Activated naive CD4-positive, alpha-beta T cell treated with anti-CD3 and anti-CD28 coated beads for 36 hours (primary cell): ENCODE results near the gene NOLC1. TPM values are rescaled to one million over a fixed set of nuclear protein-coding genes. Genes with fewer than 3 reads are reported as not detected.
A peak's percentile ranks its signal among the peaks of the same experiment; 100 is the strongest.
"Not testable (repeated sequence)": the region's sequence is repeated elsewhere in the genome, so short reads cannot be mapped to it uniquely, and the experiment has no call there.

Experiments
- CTCF ChIA-PET: fragments of 350-600 bp; sonication (Branson Sonifier 250); formaldehyde crosslinking; loops from one replicate; lab custom pipeline; 2021; ENCODE audit warnings: antibody characterized with exemption; lab: Charles Lee
- DNase-seq: peaks from one replicate; pipeline ENCODE4 v3.0.0-alpha.2; 2020
- H3K27ac Mint-ChIP-seq: one replicate; pipeline ENCODE4 v1.8.0; 2021; ENCODE audit warnings: mild to moderate bottlenecking, mixed read lengths
- H3K27me3 Mint-ChIP-seq: one replicate; pipeline ENCODE4 v1.8.0; 2021; ENCODE audit warnings: low read depth, mixed read lengths
- H3K36me3 Mint-ChIP-seq: one replicate; pipeline ENCODE4 v1.8.0; 2021; ENCODE audit warnings: low read depth, mixed read lengths
- H3K4me1 Mint-ChIP-seq: one replicate; pipeline ENCODE4 v1.8.0; 2021; ENCODE audit warnings: low read depth, mixed read lengths
- H3K4me3 Mint-ChIP-seq: one replicate; pipeline ENCODE4 v1.8.0; 2021; ENCODE audit warnings: mild to moderate bottlenecking, moderate library complexity, mixed read lengths
- H3K9me3 Mint-ChIP-seq: one replicate; pipeline ENCODE4 v1.8.0; 2021; ENCODE audit warnings: mixed read lengths
- intact Hi-C: fragments of 100-400 bp; cut with micrococcal nuclease; formaldehyde crosslinking; loops from one replicate; pipeline ENCODE4 v1.15.1; 2023
- total RNA-seq, 2 experiments: library from RNA; stranded (reverse); gene quantifications; one replicate each; pipeline ENCODE4 v1.2.3, GENCODE V29; 2021

Gene NOLC1
- total RNA-seq, 2 experiments from 2014 or later: 182 to 194 TPM

- Mint-ChIP-seq H3K4me1 (peaks cover 10% of the 10 kb centered on the region), H3K27me3 (no peaks in the 10 kb centered on the region), H3K27ac (no peak overlapping the region), H3K36me3 (peaks cover 7% of the 10 kb centered on the region), H3K4me3 (no peak overlapping the region), H3K9me3 (no peaks in the 10 kb centered on the region)
- intact Hi-C loops: loop anchor here (5.0 to 10.0 kb wide), 2 partner anchors 224 to 417 kb away; no protein-coding TSS in a partner anchor
- DNase-seq: no peak
- CTCF ChIA-PET: interaction anchor here (0.6 to 5.1 kb wide), 5 partner anchors 21 to 184 kb away, joined by 3 to 71 read pairs (median 4); partner anchors contain the start of gene ELOVL3
These were observed 15.7 kb downstream of the NOLC1 start for GRCh38 chr10:102167861-102168260.

DNA sequence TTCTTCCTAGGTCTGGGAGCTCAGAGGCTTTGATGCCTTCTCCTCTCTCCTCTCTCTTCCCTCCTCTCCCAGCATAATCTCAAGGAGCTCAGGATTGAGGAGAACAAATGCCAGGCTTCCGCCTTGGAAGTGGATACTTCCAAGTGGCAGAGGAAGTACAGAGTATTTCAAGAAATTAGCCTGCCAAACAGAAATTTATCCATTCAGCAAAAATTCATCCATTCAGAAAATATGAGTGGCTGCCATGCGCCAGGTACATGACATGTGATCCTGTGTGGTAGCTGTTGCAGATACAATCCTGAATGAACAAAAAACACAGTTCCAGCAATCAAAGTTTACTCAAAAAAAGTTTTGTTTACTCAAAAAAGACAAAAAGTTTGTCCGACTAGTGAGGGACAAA is 18.4 kb downstream of the NOLC1 start:
- Mint-ChIP-seq H3K9me3 (no peaks in the 10 kb centered on the region), H3K27ac (no peak overlapping the region), H3K4me3 (no peak overlapping the region), H3K4me1 (peaks cover 10% of the 10 kb centered on the region), H3K27me3 (no peaks in the 10 kb centered on the region), H3K36me3 (no peaks in the 10 kb centered on the region)
- DNase-seq: no peak
- intact Hi-C loops: no loop called here
- CTCF ChIA-PET: interaction anchor here (0.6 to 5.1 kb wide), 15 partner anchors 11 to 413 kb away, joined by 3 to 71 read pairs (median 5); partner anchors contain the start of genes ELOVL3 and GBF1

- H3K4me3 Mint-ChIP-seq: no peak overlapping the region
- no peaks in the 10 kb centered on the region for H3K36me3 Mint-ChIP-seq
- intact Hi-C loops: no loop called here
- peaks cover 10% of the 10 kb centered on the region for H3K4me1 Mint-ChIP-seq
- no peaks in the 10 kb centered on the region for H3K27me3 Mint-ChIP-seq
- H3K27ac Mint-ChIP-seq: no peak overlapping the region
- CTCF ChIA-PET: interaction anchor here (0.6 to 5.1 kb wide), 3 partner anchors 39 to 359 kb away, joined by 3 to 71 read pairs (median 4); no protein-coding TSS in a partner anchor
- H3K9me3 Mint-ChIP-seq: no peaks in the 10 kb centered on the region
- no peak for DNase-seq
These were observed 20.1 kb downstream of the NOLC1 start for GRCh38 chr10:102172288-102172687.

DNA sequence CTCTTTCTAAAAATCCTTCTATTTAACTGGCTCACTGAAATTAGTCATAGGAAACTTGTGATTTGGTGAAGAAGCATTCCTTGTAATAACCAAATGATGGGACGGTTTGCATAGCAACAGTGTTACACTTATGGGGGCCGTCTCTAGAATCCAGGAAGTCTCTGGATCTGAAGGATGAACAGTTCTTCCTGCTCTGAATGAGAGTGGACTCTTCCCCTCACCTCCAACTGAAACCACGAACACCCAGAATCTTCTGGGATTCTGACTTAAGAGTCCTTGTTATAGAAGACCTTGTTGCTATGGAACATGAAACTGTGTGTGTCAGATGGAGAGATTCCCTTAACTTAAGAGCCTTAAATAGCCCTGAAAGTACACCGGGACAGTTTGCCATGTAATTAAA is 23.2 kb downstream of the NOLC1 start:
- CTCF ChIA-PET: interaction anchor here (0.6 to 0.8 kb wide), 2 partner anchors 176 to 209 kb away, joined by 3 to 4 read pairs; no protein-coding TSS in a partner anchor
- no peaks in the 10 kb centered on the region for H3K27me3 Mint-ChIP-seq
- H3K9me3 Mint-ChIP-seq: no peaks in the 10 kb centered on the region
- intact Hi-C loops: no loop called here
- DNase-seq: no peak
- H3K36me3 Mint-ChIP-seq: no peaks in the 10 kb centered on the region
- no peak overlapping the region for H3K27ac Mint-ChIP-seq
- peaks cover 2% of the 10 kb centered on the region for H3K4me1 Mint-ChIP-seq
- H3K4me3 Mint-ChIP-seq: no peak overlapping the region

GRCh38 chr10:102184606-102185005 is 32.4 kb downstream of the NOLC1 start:
- no peak for DNase-seq
- H3K27me3 Mint-ChIP-seq: no peaks in the 10 kb centered on the region
- no peaks in the 10 kb centered on the region for H3K36me3 Mint-ChIP-seq
- CTCF ChIA-PET: interaction anchor here (0.6 kb wide), 1 partner anchor 539 kb away, joined by 3 read pairs; no protein-coding TSS in a partner anchor
- peaks cover 12% of the 10 kb centered on the region for H3K4me1 Mint-ChIP-seq
- H3K4me3 Mint-ChIP-seq: no peak overlapping the region
- no peak overlapping the region for H3K27ac Mint-ChIP-seq
- intact Hi-C loops: no loop called here
- H3K9me3 Mint-ChIP-seq: peaks cover 5% of the 10 kb centered on the region

GRCh38 chr10:102185272-102185671 is 33.1 kb downstream of the NOLC1 start:
- H3K4me3 Mint-ChIP-seq: no peak overlapping the region
- no peaks in the 10 kb centered on the region for H3K27me3 Mint-ChIP-seq
- CTCF ChIA-PET: interaction anchor here (0.6 to 1.0 kb wide), 3 partner anchors 15 to 538 kb away, joined by 3 to 7 read pairs (median 3); no protein-coding TSS in a partner anchor
- H3K4me1 Mint-ChIP-seq: peaks cover 15% of the 10 kb centered on the region
- peaks cover 5% of the 10 kb centered on the region for H3K9me3 Mint-ChIP-seq
- no peaks in the 10 kb centered on the region for H3K36me3 Mint-ChIP-seq
- H3K27ac Mint-ChIP-seq: no peak overlapping the region
- DNase-seq: no peak
- intact Hi-C loops: no loop called here

- no peaks in the 10 kb centered on the region for H3K36me3 Mint-ChIP-seq
- H3K4me3 Mint-ChIP-seq: no peak overlapping the region
- no peak for DNase-seq
- peaks cover 15% of the 10 kb centered on the region for H3K4me1 Mint-ChIP-seq
- H3K27me3 Mint-ChIP-seq: no peaks in the 10 kb centered on the region
- H3K27ac Mint-ChIP-seq: no peak overlapping the region
- CTCF ChIA-PET: interaction anchor here (0.7 to 1.0 kb wide), 2 partner anchors 15 to 398 kb away, joined by 3 to 7 read pairs; no protein-coding TSS in a partner anchor
- H3K9me3 Mint-ChIP-seq: peaks cover 5% of the 10 kb centered on the region
- intact Hi-C loops: no loop called here
These were observed 33.8 kb downstream of the NOLC1 start for GRCh38 chr10:102185811-102186527.

DNA sequence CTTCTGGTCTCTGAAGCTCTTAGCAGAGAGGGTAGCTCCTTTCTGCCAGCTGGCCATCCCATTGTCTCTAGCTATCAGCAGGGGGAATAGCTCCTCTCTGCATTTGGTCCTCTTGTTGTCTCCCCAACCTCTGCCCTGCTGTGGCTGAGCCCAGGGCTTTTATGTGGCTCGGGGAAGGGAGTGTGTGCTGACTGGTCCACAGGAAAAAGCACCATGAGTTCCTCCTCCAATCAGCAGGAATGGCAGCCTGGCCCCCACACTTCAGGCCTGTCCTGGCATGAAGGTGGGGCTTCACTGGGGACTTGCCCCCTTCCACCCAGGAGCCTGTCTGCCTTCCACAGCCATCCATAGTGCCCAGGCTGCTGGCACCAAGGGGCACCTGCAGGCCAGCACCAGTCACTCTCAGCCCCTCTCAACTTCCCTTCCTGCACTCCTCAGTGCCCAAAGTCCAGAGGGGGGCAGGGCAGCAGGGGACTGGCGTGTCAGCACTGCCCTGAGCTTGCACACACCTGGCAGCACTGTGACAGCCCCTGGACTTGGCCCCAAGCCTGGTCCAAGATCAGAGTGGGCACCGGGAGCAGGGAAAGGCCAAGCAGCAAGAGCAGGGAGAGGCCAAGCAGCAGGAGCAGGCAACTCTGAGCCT is 36.2 kb downstream of the NOLC1 start:
- intact Hi-C loops: no loop called here
- no peak overlapping the region for H3K27ac Mint-ChIP-seq
- H3K27me3 Mint-ChIP-seq: no peaks in the 10 kb centered on the region
- H3K4me1 Mint-ChIP-seq: peaks cover 15% of the 10 kb centered on the region
- H3K36me3 Mint-ChIP-seq: no peaks in the 10 kb centered on the region
- no peak for DNase-seq
- no peak overlapping the region for H3K4me3 Mint-ChIP-seq
- peaks cover 16% of the 10 kb centered on the region for H3K9me3 Mint-ChIP-seq
- CTCF ChIA-PET: interaction anchor here (1.2 to 3.3 kb wide), 4 partner anchors 15 to 164 kb away, joined by 3 to 12 read pairs (median 4); no protein-coding TSS in a partner anchor

- peak; percentile 25 for DNase-seq
- peaks cover 15% of the 10 kb centered on the region for H3K4me1 Mint-ChIP-seq
- CTCF ChIA-PET: interaction anchor here (0.9 to 3.3 kb wide), 5 partner anchors 16 to 162 kb away, joined by 3 to 12 read pairs (median 8); no protein-coding TSS in a partner anchor
- H3K36me3 Mint-ChIP-seq, H3K4me3 Mint-ChIP-seq, H3K27ac Mint-ChIP-seq, H3K27me3 Mint-ChIP-seq: not testable (repeated sequence)
- peaks cover 16% of the 10 kb centered on the region for H3K9me3 Mint-ChIP-seq
- intact Hi-C loops: loop anchor here (1.0 kb wide), 1 partner anchor 20 kb away; no protein-coding TSS in a partner anchor
These were observed 37.0 kb downstream of the NOLC1 start for GRCh38 chr10:102188941-102189898.

DNA sequence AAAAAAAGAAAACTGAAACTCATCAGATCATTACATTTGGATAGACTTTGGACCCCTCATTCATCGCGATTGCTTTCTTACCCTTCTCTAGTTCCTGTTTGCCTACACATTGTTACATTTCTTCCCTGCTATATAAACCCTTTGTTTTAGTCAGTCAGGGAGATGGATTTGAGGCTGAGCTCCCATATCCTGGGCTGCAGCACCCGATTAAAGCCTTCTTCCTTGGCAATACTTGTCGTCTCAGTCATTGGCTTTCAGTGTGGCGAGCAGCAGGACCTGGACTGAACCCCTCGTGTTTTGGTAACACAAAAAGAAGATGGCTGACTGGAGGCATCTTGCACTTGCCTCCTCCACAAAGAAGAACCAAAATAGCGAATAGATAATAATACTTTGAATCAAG is 39.8 kb downstream of the NOLC1 start:
- Mint-ChIP-seq H3K27ac (no peak overlapping the region), H3K9me3 (peaks cover 11% of the 10 kb centered on the region), H3K4me1 (peaks cover 18% of the 10 kb centered on the region), H3K36me3 (no peaks in the 10 kb centered on the region), H3K27me3 (no peaks in the 10 kb centered on the region), H3K4me3 (no peak overlapping the region)
- DNase-seq: no peak
- intact Hi-C loops: no loop called here
- CTCF ChIA-PET: interaction anchor here (0.7 kb wide), 1 partner anchor 11 kb away, joined by 3 read pairs; no protein-coding TSS in a partner anchor

- DNase-seq: no peak
- Mint-ChIP-seq H3K36me3 (no peaks in the 10 kb centered on the region), H3K27ac (no peak overlapping the region), H3K9me3 (peaks cover 11% of the 10 kb centered on the region), H3K4me3 (no peak overlapping the region), H3K4me1 (peaks cover 5% of the 10 kb centered on the region), H3K27me3 (no peaks in the 10 kb centered on the region)
- CTCF ChIA-PET: no interaction called here
- intact Hi-C loops: no loop called here
These were observed 43.2 kb downstream of the NOLC1 start for GRCh38 chr10:102195296-102195870.
